CD4-positive, alpha-beta T cell (primary cell): Measurements from ENCODE around the gene GOLPH3. TPM values are rescaled to one million over a fixed set of nuclear protein-coding genes. Genes with fewer than 3 reads are reported as not detected.
"Not testable (repeated sequence)": the region's sequence is repeated elsewhere in the genome, so short reads cannot be mapped to it uniquely, and the experiment has no call there.

Experiments
- ATAC-seq: fragments of 200-7000 bp; cut with Tn5 transposase; one replicate; pipeline ENCODE4 v1.10.0; 2022; ENCODE audit warnings: mild to moderate bottlenecking; ENCODE audit not compliant: poor library complexity
- CTCF ChIA-PET: fragments of 350-600 bp; sonication (Branson Sonifier 250); formaldehyde crosslinking; loops from one replicate; lab custom pipeline; 2021; ENCODE audit warnings: antibody characterized with exemption, inconsistent platforms; lab: Charles Lee
- POLR2A ChIA-PET: fragments of 350-600 bp; sonication (Branson Sonifier 250); formaldehyde crosslinking; loops from one replicate; lab custom pipeline; 2021; ENCODE audit warnings: antibody characterized with exemption, inconsistent platforms; lab: Charles Lee
- DNase-seq, 14 experiments: peaks; one replicate each; pipeline ENCODE4 v3.0.0-alpha.2; 2013 to 2020; ENCODE audit warnings: mixed read lengths in 2 of 14
- H3K27ac ChIP-seq, 2 donors: one replicate each; pipeline versions ENCODE4 v1.5.1 to v1.7.0; 2013; ENCODE audit warnings: low read length in 2 of 2, low read depth in 1 of 2, mild to moderate bottlenecking in 1 of 2
- H3K27me3 ChIP-seq, 2 experiments: 1 replicate in 1 of 2; 2 replicates in 1 of 2; pipeline versions ENCODE4 v1.6.1 to v1.7.0; 2013; ENCODE audit warnings: low read length in 2 of 2, control low read depth in 1 of 2, mild to moderate bottlenecking in 1 of 2, moderate library complexity in 1 of 2; ENCODE audit not compliant: insufficient read depth in 2 of 2, control insufficient read depth in 1 of 2
- H3K36me3 ChIP-seq: one replicate; pipeline ENCODE4 v1.6.1; 2013; ENCODE audit warnings: low read length, control low read depth; ENCODE audit not compliant: insufficient read depth
- H3K4me1 ChIP-seq: one replicate; pipeline ENCODE4 v1.6.1; 2013; ENCODE audit warnings: low read length, control low read depth; ENCODE audit not compliant: insufficient read depth
- H3K4me3 ChIP-seq: one replicate; pipeline ENCODE4 v1.5.1; 2013; ENCODE audit warnings: mild to moderate bottlenecking, low read length, moderate library complexity
- H3K9me3 ChIP-seq, 2 experiments: 1 replicate in 1 of 2; 2 replicates in 1 of 2; pipeline versions ENCODE4 v1.6.1 to v1.7.0; 2013; ENCODE audit warnings: low read length in 2 of 2, mild to moderate bottlenecking in 2 of 2, control low read depth in 1 of 2, moderate library complexity in 1 of 2; ENCODE audit not compliant: control insufficient read depth in 1 of 2, insufficient read depth in 1 of 2
- H3K27ac Mint-ChIP-seq: one replicate; pipeline ENCODE4 v1.8.0; 2020; ENCODE audit warnings: mixed read lengths
- H3K27me3 Mint-ChIP-seq: one replicate; pipeline ENCODE4 v1.8.0; 2021; ENCODE audit warnings: mixed read lengths
- H3K36me3 Mint-ChIP-seq: one replicate; pipeline ENCODE4 v1.8.0; 2021; ENCODE audit warnings: low read depth, mixed read lengths
- H3K4me1 Mint-ChIP-seq: one replicate; pipeline ENCODE4 v1.8.0; 2021; ENCODE audit warnings: low read depth, mixed read lengths
- H3K4me3 Mint-ChIP-seq: one replicate; pipeline ENCODE4 v1.8.0; 2020; ENCODE audit warnings: mild to moderate bottlenecking, mixed read lengths
- H3K9me3 Mint-ChIP-seq: one replicate; pipeline ENCODE4 v1.8.0; 2020; ENCODE audit warnings: mixed read lengths
- CTCF ChIP-seq: fragments of 200-600 bp; IDR thresholded peaks from one replicate; pipeline ENCODE4 v1.8.0; 2022; ENCODE audit warnings: antibody characterized with exemption, mild to moderate bottlenecking
- intact Hi-C, 2 experiments: fragments of 100-400 bp; cut with DNase I in 1 of 2; cut with micrococcal nuclease in 1 of 2; formaldehyde crosslinking; loops; one replicate each; pipeline versions ENCODE4 v1.15.1 to v1.9.0; 2023 to 2025; cut with DNase I, micrococcal nuclease
- polyA plus RNA-seq, 2 donors: library from polyadenylated mRNA; unstranded; fragments of 120-200 nt; gene quantifications; one replicate each; pipeline ENCODE4 v1.2.1, GENCODE V29; 2013
- total RNA-seq, 174 experiments: library from RNA in 2 of 174; stranded (reverse) in 2 of 174; gene quantifications; one replicate each; pipeline ENCODE4 v1.2.3 and lab custom pipeline; 2021 to 2026

GOLPH3 gene
- total RNA-seq (10 to 100 TPM; 52.0 to 55.4 TPM), total RNA-seq (lab: John Stamatoyannopoulos, UW) (68.6 to 178 (median 116) reads per million in 172 experiments)
- 61.1 TPM for polyA plus RNA-seq (2013, experiment 1 of 2)
- 52.8 TPM for polyA plus RNA-seq (2013, experiment 2 of 2)

DNA sequence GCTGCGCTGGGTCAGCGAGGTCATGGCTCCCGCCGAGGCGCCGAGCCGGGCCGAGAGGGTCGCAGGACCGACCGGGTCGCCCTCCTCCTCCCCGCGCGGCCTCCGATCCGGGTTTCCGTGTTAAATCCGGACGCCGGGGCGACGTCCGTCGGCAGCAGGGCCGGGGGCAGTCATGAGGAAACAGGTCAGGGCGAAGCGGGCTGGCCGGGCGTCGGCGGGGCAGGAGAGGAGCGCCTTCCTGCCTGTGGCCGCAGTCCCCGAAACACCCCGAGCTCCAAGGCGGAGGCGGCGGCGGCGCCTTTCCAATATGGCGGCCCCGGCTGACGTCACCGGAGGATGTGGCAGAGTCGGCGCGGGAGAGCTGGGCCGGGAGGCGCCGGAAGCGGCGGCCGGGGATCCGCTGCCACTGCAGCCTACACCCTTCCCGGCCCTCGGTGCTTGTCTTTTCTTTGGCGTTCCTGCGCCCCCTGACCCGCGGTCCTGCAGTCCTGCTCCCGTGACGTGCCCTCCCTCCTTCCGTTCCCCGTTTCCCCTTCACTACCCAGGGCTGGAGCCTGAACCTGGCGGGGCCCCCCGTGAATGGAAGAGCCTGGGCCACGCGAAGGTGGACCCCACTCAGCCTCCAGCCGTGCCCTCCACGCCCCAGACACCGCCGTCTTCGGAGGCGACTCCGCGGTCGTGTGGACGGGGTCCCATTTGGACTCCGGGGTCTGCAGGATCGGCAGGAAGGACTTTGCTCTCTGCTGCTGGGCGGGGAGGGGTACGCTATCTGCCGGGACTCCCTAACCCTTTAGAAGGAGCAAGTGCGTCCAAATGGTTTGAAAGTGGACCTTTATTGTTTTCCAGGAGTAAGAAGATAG is at the start of gene GOLPH3:
Gene GOLPH3 (minus strand): TSS at position 309 of the 860 bp plus-strand sequence. CDS start 285 bp downstream, at position 24.
- Mint-ChIP-seq H3K4me1 (peaks cover 39% of the 10 kb centered on the region), H3K27me3 (peaks cover 6% of the 10 kb centered on the region), H3K36me3 (peaks cover 42% of the 10 kb centered on the region), H3K27ac (peak within 1 kb of the TSS; percentile 95), H3K9me3 (no peaks in the 10 kb centered on the region), H3K4me3 (peak within 1 kb of the TSS; percentile 99)
- intact Hi-C loops: loop anchor here (2.0 to 10.0 kb wide), 9 partner anchors 37 to 1833 kb away; partner anchors contain the start of genes MTMR12 (in 2 of the 2), SUB1 (in 2 of the 2), AMACR (in 1 of the 2) and C5orf22 (in 1 of the 2)
- H3K27me3 ChIP-seq: no peaks in the 10 kb centered on the region
- no peaks in the 10 kb centered on the region for H3K9me3 ChIP-seq
- TF ChIP-seq CTCF: no peak
- ChIA-PET CTCF (interaction anchor here (1.0 to 1.6 kb wide), 3 partner anchors 9 to 416 kb away, joined by 3 to 4 read pairs (median 3); no protein-coding TSS in a partner anchor), POLR2A (interaction anchor here (0.6 to 2.8 kb wide), 24 partner anchors 19 to 643 kb away, joined by 3 to 18 read pairs (median 4); partner anchors contain the start of genes DROSHA, MTMR12, SUB1 and ZFR)
- H3K36me3 ChIP-seq: peaks cover 10% of the 10 kb centered on the region
- ATAC-seq (peak; percentile 84), DNase-seq (peak; percentile 84 to 94 (median 91))
- H3K27ac ChIP-seq: peak within 1 kb of the TSS; percentile 89 to 95
- peaks cover 18% of the 10 kb centered on the region for H3K4me1 ChIP-seq
- peak within 1 kb of the TSS; percentile 90 for H3K4me3 ChIP-seq

DNA sequence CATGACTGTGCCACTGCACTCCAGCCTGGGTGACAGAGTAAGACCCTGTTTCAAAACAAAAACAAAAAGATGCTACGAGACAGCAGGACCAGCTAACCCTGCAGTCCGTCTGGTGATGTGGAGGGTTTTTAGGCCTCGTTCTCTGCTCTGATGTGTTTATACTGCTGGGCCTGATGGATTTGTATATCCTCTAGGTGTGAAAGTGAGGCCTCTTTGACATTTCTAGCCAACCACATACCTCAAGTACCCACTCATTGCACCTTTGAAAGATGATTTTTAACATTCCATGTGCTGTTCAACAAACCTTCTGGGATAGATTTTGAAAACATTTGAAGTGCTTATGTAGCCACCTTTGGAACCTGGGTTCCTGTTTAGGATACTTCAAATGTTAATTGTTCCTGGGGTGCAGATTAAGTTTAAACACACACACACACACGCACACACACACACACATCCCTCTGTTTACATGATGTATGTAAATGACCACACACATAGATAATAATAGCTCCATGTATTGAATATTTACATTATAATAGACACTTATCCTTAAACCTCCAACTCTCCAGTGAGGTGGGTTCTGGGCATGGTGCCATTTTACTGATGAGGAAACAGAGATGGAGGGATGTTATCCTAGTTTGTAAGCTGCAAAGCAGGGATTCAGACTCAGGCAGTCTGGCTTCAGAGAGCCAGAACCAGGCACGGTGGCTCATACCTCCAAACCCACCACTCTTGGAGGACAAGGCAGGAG is 48.8 kb upstream of the GOLPH3 start:
- no peaks in the 10 kb centered on the region for H3K27me3 Mint-ChIP-seq
- TF ChIP-seq CTCF: no peak
- H3K27ac Mint-ChIP-seq: no peak overlapping the region
- Histone ChIP-seq H3K4me3 (no peak overlapping the region), H3K9me3 (no peaks in the 10 kb centered on the region), H3K27ac (no peak overlapping the region), H3K27me3 (no peaks in the 10 kb centered on the region), H3K36me3 (peaks cover 3% of the 10 kb centered on the region), H3K4me1 (no peaks in the 10 kb centered on the region)
- ChIA-PET POLR2A (interaction anchor here (0.7 kb wide), 1 partner anchor 49 kb away, joined by 3 read pairs; the partner anchor contains the start of gene GOLPH3), CTCF (no interaction called here)
- H3K4me3 Mint-ChIP-seq: no peak overlapping the region
- H3K9me3 Mint-ChIP-seq: no peaks in the 10 kb centered on the region
- no peaks in the 10 kb centered on the region for H3K4me1 Mint-ChIP-seq
- no peaks in the 10 kb centered on the region for H3K36me3 Mint-ChIP-seq
- no peak for DNase-seq
- intact Hi-C loops: no loop called here
- ATAC-seq: no peak

DNA sequence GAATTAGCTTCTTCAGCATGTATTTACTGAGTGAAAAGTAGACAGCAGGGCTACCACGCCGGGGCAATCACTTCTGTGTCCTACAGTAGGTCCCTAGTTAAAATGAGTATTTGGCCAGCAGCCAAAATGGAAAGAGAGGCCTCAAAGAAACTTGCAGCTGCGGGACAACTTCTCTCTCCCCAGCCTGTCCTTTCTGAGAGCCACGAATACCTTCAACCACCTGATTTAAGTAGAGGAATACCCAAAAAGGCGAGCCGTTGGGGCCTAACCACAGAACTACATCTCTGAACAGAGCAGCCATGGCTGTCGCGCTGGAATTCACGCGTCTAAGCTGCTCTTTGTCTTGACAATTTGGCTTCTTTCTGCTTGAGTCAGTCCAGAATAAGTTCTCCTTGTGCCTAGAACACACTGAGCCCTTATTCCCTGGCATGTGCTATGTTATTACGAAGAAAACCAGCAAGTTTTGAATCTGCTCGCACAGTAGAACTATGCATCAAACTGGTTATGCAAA is 43.8 kb upstream of the GOLPH3 start:
- ATAC-seq: no peak
- no peak for DNase-seq
- no peak overlapping the region for H3K4me3 Mint-ChIP-seq
- Histone ChIP-seq H3K4me1 (no peaks in the 10 kb centered on the region), H3K27ac (no peak overlapping the region), H3K9me3 (no peaks in the 10 kb centered on the region), H3K36me3 (no peaks in the 10 kb centered on the region), H3K27me3 (no peaks in the 10 kb centered on the region), H3K4me3 (no peak overlapping the region)
- TF ChIP-seq CTCF: no peak
- CTCF ChIA-PET: no interaction called here
- no peaks in the 10 kb centered on the region for H3K27me3 Mint-ChIP-seq
- no peak overlapping the region for H3K27ac Mint-ChIP-seq
- no peaks in the 10 kb centered on the region for H3K4me1 Mint-ChIP-seq
- no peaks in the 10 kb centered on the region for H3K36me3 Mint-ChIP-seq
- intact Hi-C loops: no loop called here
- POLR2A ChIA-PET: interaction anchor here (0.6 kb wide), 1 partner anchor 114 kb away, joined by 3 read pairs; no protein-coding TSS in a partner anchor
- no peaks in the 10 kb centered on the region for H3K9me3 Mint-ChIP-seq

- DNase-seq, H3K27me3 Mint-ChIP-seq, H3K27ac Mint-ChIP-seq, H3K4me1 ChIP-seq, ATAC-seq, CTCF ChIA-PET, H3K4me3 ChIP-seq, H3K27ac ChIP-seq, intact Hi-C loops, H3K9me3 Mint-ChIP-seq, H3K4me1 Mint-ChIP-seq, H3K36me3 Mint-ChIP-seq, H3K36me3 ChIP-seq, H3K9me3 ChIP-seq, H3K4me3 Mint-ChIP-seq, POLR2A ChIA-PET, H3K27me3 ChIP-seq: not testable (repeated sequence)
Observed at GRCh38 chr5:32214344-32214743, 40.2 kb upstream of the GOLPH3 start.
